ENCODE results near the gene TRAF5. TPM values are rescaled to one million over a fixed set of nuclear protein-coding genes. Genes with fewer than 3 reads are reported as not detected.

TRAF5 gene
- 8.1 and 10.9 TPM in 2 replicates for total RNA-seq (2021)
- percentile 48 among the genes with signal in this experiment for Bru-seq, nascent RNA
- BruChase-seq, experiment 1, labeled RNA remaining after a 2-hour chase: percentile 61 among the genes with signal in this experiment
- BruChase-seq, experiment 2, labeled RNA remaining after a 6-hour chase: percentile 46 among the genes with signal in this experiment
- long read RNA-seq, partial matches to known transcripts: 0 of 5 reads
- long read RNA-seq, other reads (novel, unspliced or antisense): 1 of 5 reads

GRCh38 chr1:211326528-211327345, at the start of gene TRAF5:
Gene TRAF5, plus strand, starts transcription at chr1:211326833. Its CDS starts 26,407 bp downstream, at chr1:211353240.
- Histone ChIP-seq H3K27ac (no peak within 1 kb of the TSS), H3K9me3 (ENCODE audit: insufficient read depth, low read depth) (no peaks in the 10 kb centered on the region), H2AFZ (peak within 1 kb of the TSS; percentile 87), H3K4me1 (replicated peaks; ENCODE audit: insufficient read depth) (peaks cover 36% of the 10 kb centered on the region), H3F3A (ENCODE audit: insufficient read depth, low read depth) (no peaks in the 10 kb centered on the region), H3K4me2 (peak within 1 kb of the TSS; percentile 92), H3K36me3 (ENCODE audit: low read depth) (no peaks in the 10 kb centered on the region), H3K27me3 (ENCODE audit: insufficient read depth, low read depth) (no peaks in the 10 kb centered on the region), H3K4me3 (peak within 1 kb of the TSS; percentile 72), H3K9me2 (ENCODE audit: insufficient read depth) (no peaks in the 10 kb centered on the region), H3K79me2 (ENCODE audit: low read depth) (no peaks in the 10 kb centered on the region), H4K20me1 (ENCODE audit: insufficient read depth) (no peaks in the 10 kb centered on the region)
- POLR2A ChIA-PET (ENCODE audit: unreplicated experiment): interaction anchor here (0.6 to 0.7 kb wide), 2 partner anchors 185 to 371 kb away, joined by 3 to 5 read pairs; no protein-coding TSS in a partner anchor
- DNase-seq: peak in 1 of 2 experiments; percentile 59
- intact Hi-C loops (cut with micrococcal nuclease; ENCODE audit: unreplicated experiment): loop anchor here (1.0 to 5.0 kb wide), 3 partner anchors 56 to 327 kb away; partner anchors contain the start of gene SLC30A1
- no TSS peak for BruUV-seq (replicated peaks)
- CTCF ChIA-PET: interaction anchor here (0.6 kb wide), 1 partner anchor 344 kb away, joined by 3 read pairs; no protein-coding TSS in a partner anchor
- TF ChIP-seq EZH2 (IDR thresholded peaks at IDR 0.05; ENCODE audit: low read depth) (no peak), CTCF (conservative IDR thresholded peaks at IDR 0.05) (no peak)

GRCh38 chr1:211279340-211279739, 47.3 kb upstream of the TRAF5 start:
- H2AFZ ChIP-seq: no peak overlapping the region
- BruUV-seq (replicated peaks): no TSS peak
- no peaks in the 10 kb centered on the region for H3K4me1 ChIP-seq (replicated peaks; ENCODE audit: insufficient read depth)
- POLR2A ChIA-PET (ENCODE audit: unreplicated experiment): no interaction called here
- peaks cover 4% of the 10 kb centered on the region; the same call in 1 of the 2 replicates for H3F3A ChIP-seq (ENCODE audit: insufficient read depth, low read depth)
- H3K79me2 ChIP-seq (ENCODE audit: low read depth): no peaks in the 10 kb centered on the region
- H3K9me3 ChIP-seq (ENCODE audit: insufficient read depth, low read depth): no peaks in the 10 kb centered on the region
- peaks cover 41% of the 10 kb centered on the region for H3K36me3 ChIP-seq (ENCODE audit: low read depth)
- H3K27me3 ChIP-seq (ENCODE audit: insufficient read depth, low read depth): no peaks in the 10 kb centered on the region
- CTCF ChIA-PET: no interaction called here
- no peak overlapping the region for H3K4me2 ChIP-seq
- H4K20me1 ChIP-seq (ENCODE audit: insufficient read depth): no peaks in the 10 kb centered on the region
- DNase-seq: no peak
- intact Hi-C loops (cut with micrococcal nuclease; ENCODE audit: unreplicated experiment): no loop called here
- H3K9me2 ChIP-seq (ENCODE audit: insufficient read depth): no peaks in the 10 kb centered on the region; the same call in 1 of the 2 replicates
- H3K4me3 ChIP-seq: no peak overlapping the region
- H3K27ac ChIP-seq: no peak overlapping the region
- TF ChIP-seq EZH2 (IDR thresholded peaks at IDR 0.05; ENCODE audit: low read depth): no peak
- no peak for TF ChIP-seq CTCF (conservative IDR thresholded peaks at IDR 0.05)

- peak overlapping the region; percentile 29; the same call in 1 of the 2 replicates for H3K27ac ChIP-seq
- no peak overlapping the region for H3K4me2 ChIP-seq
- no peaks in the 10 kb centered on the region for H3K79me2 ChIP-seq (ENCODE audit: low read depth)
- no peaks in the 10 kb centered on the region for H3K27me3 ChIP-seq (ENCODE audit: insufficient read depth, low read depth)
- no peak for TF ChIP-seq CTCF (conservative IDR thresholded peaks at IDR 0.05)
- TF ChIP-seq EZH2 (IDR thresholded peaks at IDR 0.05; ENCODE audit: low read depth): no peak
- intact Hi-C loops (cut with micrococcal nuclease; ENCODE audit: unreplicated experiment): no loop called here
- BruUV-seq (replicated peaks): no TSS peak
- H3K9me2 ChIP-seq (ENCODE audit: insufficient read depth): no peaks in the 10 kb centered on the region
- no peak overlapping the region for H3K4me3 ChIP-seq
- POLR2A ChIA-PET (ENCODE audit: unreplicated experiment): interaction anchor here (0.7 kb wide), 1 partner anchor 1260 kb away, joined by 4 read pairs; no protein-coding TSS in a partner anchor
- peaks cover 42% of the 10 kb centered on the region for H3K36me3 ChIP-seq (ENCODE audit: low read depth)
- CTCF ChIA-PET: interaction anchor here (0.6 kb wide), 2 partner anchors 230 to 393 kb away, joined by 6 to 13 read pairs; no protein-coding TSS in a partner anchor
- H2AFZ ChIP-seq: no peak overlapping the region
- no peaks in the 10 kb centered on the region for H3K9me3 ChIP-seq (ENCODE audit: insufficient read depth, low read depth)
- no peaks in the 10 kb centered on the region for H3K4me1 ChIP-seq (replicated peaks; ENCODE audit: insufficient read depth)
- peaks cover 3% of the 10 kb centered on the region; the same call in 1 of the 2 replicates for H3F3A ChIP-seq (ENCODE audit: insufficient read depth, low read depth)
- no peaks in the 10 kb centered on the region for H4K20me1 ChIP-seq (ENCODE audit: insufficient read depth)
- no peak for DNase-seq
Observed at GRCh38 chr1:211280910-211281309, 45.7 kb upstream of the TRAF5 start.
